Erythroblast (primary cell): ENCODE results near the gene SH3RF1.
"Not testable (repeated sequence)": the region's sequence is repeated elsewhere in the genome, so short reads cannot be mapped to it uniquely, and the experiment has no call there.

Experiments used
- DNase-seq, 2 experiments: peaks; one replicate each; lab custom pipeline; 2025; lab: John Stamatoyannopoulos, UW
- GATA1 ChIP-seq: IDR thresholded peaks from 2 replicates; pipeline ENCODE4 v1.6.1; 2011; ENCODE audit warnings: low read depth, mild to moderate bottlenecking, control low read depth, low read length, moderate library complexity
- POLR2A ChIP-seq: IDR thresholded peaks from 2 replicates; pipeline ENCODE4 v1.6.1; 2011; ENCODE audit warnings: mild to moderate bottlenecking, low read length

Gene SH3RF1

DNA sequence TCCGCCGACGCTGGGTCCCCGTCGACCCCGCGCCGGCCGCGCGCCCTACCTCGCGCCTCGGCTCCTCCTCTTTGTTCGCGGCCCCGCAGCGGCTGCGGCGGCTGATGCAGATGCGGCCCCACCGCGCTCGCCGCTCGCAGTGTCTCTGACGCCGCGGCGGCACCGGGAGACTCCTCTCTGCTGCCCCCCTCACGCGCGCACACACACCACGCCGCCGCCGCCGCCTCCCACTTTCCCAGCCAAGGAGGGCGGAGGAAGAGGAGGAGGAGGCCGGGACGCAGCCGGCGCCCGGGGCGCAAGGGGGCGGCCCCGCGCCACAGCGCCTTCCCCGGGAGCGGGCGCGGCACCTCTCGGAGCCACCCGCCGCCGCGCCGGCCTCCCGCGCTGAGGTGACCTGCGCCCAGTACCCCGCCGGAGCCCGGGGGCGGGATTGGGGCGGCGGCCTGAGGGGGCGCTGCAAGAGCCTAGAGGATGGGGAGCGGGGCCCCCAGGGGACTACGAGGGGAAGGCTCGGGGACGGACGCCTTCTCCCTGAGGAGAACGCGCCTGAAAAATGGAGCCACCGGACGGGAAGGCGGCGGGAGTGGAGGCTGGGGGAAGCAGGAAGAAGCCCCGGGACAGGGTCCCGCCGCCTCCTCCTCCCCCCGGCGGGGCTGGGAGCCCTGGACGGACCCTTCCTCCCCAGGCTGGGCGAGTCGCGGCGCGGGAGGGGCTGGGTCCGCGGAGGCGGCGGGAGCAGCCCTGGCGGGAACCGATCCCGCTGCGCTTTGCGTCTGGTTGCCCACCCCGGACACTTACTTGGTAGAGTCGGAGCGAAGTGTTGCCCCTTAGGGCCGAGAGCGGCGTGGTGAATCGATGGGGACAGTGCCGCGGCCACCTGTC, at the start of gene SH3RF1:
SH3RF1 (minus strand) TSS at position 147 of the 882 bp plus-strand sequence. CDS start 1,744 bp downstream, outside the sequence.
- no peak for TF ChIP-seq POLR2A
- no peak for TF ChIP-seq GATA1
- peak; percentile 85 to 90 for DNase-seq

DNA sequence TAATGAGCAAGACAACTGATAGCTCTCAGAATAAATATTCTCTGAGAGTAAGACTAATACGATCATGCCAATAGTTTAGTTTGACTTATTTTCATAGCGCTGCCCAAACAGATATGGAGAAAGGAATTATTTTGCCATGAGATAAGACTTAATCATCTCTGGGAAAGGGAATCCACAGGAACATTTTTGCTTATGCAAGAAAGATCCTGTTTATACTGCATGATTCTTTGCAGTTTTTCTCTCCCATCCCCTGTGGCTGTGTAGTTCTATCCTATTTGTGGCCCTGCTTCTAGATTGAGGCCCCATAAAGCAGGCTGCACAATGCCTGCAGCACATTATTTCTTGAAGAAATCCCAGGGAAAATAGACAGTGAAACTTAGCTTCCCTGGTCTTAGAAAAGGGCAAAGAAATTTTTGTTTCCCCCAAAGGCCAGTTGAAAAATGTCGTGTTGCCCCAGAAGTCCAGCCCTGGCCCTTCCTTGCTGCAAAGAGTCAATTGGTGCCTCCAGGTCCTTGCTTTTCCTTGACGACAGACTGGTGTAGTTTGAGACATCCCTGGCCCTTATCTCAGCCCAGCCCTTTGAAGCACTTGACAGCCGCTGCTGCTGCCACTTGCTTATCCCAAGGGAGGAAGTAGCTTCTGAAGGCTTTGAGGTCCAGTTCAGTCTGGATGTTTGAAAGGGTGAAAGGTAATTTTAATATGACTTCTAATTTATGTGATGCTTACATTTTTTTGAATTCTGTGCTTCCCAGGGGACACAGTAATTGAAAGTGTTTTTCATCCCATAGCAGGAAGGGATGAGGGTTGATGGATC, 45.0 kb upstream of the SH3RF1 start:
- no peak for TF ChIP-seq GATA1
- no peak for TF ChIP-seq POLR2A
- DNase-seq: peak in 1 of 2 experiments; percentile 6

DNA sequence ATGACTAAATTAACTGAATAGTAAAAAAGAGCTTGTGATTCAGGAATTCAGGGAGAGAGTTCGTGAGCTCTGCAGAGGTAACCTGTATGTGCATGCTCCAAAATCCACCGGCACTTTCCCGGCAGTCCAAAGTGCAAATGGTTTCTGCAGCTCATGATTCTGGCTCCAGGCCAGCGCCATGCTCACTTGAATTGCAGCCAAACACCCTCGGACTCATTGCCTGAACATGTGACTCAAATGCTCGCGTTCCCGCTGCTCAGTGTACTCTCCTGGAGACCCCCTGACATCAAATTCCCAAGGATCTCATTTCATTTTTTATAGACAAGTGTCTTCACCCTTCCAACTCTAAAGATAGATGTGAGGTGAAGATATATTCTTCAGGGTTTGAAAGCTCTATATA, 44.1 kb upstream of the SH3RF1 start:
- no peak for DNase-seq
- TF ChIP-seq GATA1 (no peak), POLR2A (no peak)

DNA sequence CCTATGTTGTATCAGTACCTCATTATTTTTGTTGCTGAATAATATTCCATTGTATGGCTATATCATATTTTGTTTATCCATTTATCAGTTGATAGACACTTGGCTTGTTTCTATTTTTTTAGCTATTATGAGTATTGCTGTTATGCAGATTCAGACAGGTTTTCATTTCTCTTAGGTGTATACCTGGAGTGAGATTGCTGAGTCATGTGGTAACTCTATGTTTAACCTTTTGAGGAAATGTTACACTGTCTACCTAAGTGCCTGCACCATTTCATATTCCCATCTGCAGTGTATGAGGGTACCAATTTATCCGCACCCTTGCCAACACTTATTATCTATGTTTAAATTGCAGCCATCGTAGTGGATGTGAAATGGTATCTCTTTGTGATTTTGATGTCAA, 43.0 kb upstream of the SH3RF1 start:
- TF ChIP-seq GATA1 (no peak), POLR2A (no peak)
- DNase-seq: no peak

DNA sequence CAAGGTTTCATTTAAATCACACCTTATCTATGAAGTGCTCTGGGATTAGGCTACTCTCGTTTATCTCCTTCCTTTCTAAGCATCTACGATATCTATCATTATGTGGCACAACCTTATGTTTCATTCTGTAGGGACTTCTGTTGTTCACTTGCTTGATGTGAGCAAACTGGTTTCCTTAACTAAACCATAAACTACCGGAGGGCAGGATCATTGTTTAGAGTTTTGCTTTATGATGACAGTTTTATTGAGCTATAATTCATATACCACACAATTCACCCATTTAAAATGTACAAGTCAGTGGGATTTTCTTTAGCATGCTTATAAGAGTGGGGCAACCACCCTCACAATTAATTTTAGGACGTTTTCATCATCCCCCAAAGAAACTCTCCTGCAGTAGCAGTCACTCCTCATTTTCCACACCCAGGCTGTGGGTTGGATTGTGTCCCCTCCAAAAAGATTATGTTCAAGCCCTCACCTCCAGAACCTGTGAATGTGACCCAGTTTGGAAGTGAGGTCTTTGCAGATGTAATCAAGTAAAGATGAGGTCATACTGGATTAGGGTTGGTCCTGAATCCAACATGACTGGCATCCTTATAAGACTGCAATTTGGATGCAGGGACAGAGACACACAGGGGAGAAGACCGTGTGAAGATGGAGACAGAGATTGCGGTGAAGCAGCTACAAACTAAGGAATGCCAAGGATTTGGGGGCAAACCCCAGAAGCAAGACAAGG, 42.1 kb upstream of the SH3RF1 start:
- TF ChIP-seq GATA1 (no peak), POLR2A (no peak)
- no peak for DNase-seq

DNA sequence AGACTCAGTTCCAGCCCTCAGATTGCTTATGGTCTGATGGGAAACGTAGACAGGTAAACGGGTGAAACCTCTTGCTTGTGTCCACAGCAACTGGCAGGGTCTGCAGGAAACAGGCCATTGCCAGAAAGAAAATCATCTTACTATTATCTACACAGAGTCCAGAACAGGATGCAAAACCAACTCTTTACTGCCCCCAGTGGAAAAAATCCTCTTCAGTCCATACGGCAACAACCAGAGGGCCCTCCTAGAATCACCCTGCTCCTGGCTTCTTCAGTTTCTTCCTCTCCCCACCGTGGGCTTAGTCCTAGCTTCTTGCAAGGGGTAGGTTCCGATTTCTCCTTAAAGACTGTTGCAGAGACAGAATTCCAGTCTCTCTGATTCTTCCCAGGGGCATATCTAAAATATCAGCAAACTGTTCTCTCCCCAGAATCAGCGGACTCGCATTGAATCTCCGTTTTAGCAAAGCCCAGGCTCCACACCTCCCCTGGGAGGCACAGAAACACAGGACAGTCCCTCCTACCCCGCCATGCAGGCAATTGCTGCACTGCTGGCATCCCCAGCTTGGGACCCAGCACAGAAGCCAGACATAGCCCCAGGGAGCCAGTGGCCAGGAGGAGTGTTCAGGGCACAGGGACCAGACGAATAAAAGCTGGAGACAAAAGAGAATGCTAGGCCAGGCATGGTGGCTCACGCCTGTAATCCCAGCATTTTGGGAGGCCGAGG, 41.0 kb upstream of the SH3RF1 start:
- TF ChIP-seq GATA1: no peak
- TF ChIP-seq POLR2A: no peak
- peak; percentile 46 to 61 for DNase-seq

DNA sequence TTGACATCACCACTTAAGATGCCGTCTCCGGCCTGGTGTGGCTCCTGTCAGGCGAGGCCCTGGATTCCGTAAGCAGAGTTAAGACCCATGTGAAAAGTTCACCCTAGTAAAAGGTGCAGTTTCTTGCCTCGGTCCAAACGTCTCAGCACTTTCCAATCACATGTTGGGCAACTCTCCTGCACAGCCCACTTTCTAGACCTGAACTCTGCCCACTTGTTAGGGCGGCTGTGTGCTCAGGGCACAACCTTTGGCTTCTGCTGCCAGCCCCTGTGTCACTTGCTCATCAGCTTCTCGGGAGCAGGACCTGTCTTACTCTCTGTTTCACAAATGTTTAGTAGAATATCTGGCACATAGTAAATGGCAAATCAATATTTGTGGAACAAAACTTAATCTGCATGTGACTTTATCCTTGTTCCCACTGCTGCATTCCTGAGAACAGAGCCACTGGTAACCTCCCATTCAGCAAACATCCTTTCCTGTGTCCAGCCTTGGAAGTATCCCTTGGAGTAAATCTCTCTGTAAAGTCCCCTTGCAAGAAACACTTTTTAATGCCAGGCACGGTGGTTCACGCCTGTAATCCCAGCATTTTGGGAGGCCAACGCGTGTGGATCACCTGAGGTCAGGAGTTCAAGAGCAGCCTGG, 38.7 kb upstream of the SH3RF1 start:
- no peak for DNase-seq
- TF ChIP-seq GATA1 (no peak), POLR2A (no peak)

DNA sequence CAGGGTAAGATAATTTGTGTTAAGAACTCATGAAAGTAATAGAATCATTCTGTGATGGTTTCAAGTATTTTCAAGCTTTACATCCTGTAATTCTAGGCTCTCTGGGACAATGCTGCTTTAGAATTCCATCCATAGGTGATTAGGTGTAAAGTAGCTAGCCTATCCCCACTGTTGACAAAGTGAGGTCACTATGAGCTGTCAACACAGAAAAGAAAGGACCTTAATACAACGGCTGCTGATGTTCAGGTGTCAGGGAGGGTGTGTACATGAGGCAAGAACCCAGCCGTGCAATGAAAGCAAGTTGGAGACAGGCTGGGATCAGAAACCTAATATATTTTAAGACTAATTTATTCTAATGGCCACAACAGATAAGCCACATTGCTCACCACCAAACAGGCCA, 36.8 kb upstream of the SH3RF1 start:
- no peak for DNase-seq
- no peak for TF ChIP-seq POLR2A
- no peak for TF ChIP-seq GATA1

DNA sequence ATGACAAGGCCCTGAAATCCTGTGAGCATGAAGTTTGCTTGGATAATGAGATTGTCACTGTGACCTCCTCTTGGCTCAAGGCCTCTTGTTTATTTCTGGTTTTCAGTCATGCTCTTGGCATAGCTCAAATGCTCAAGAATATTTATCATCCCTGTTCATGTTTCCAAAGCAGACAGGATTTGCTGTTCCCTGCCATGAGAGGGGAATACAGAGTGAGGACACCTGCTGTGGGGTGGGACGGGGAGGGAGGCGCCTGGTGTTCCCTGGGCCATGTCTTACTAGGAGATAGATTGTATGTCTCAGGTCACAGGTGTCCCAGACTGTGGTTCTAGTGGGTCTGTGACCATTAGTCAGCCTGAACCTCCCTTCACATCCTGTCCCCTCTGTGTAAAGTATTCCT, 34.9 kb upstream of the SH3RF1 start:
- TF ChIP-seq GATA1 (no peak), POLR2A (no peak)
- DNase-seq: no peak

DNA sequence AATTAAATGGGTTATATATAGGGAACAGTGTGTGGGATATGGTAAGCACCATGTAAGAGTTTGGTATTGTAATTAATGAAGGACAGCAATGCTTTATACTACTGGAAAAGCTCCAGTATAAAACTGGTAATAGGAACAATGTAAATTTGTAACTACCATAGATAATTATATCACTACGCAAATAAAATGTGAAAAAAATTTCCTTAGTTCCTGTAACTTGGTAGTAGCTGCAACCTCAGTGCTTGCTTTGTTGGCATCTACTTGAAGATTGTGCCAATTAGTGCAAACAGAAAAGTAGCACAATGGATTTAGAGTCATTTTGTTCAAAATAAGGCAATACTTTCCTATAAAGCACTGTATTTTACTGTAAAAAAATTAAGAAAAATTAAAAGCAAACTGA, 34.4 kb upstream of the SH3RF1 start:
- TF ChIP-seq GATA1 (no peak), POLR2A (no peak)
- no peak for DNase-seq

DNA sequence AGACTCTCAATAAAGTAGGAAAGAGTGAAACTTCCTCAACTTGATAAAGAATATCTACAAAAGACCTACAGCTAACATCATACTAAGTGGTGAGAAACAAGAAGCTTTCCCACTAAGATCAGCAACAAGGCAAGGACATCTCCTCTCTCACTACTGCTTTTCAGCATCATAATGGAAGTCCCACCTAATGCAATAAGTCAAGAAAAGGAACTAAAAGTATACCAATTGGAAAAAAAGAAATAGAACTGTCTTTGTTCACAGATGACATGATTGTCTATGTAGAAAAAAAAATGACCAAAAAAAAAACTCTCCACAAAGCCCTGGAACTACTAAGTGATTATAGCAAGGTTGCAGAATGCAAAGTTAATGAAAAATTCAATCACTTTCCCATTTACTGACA, 25.1 kb upstream of the SH3RF1 start:
- DNase-seq: no peak
- TF ChIP-seq POLR2A: no peak
- no peak for TF ChIP-seq GATA1

DNA sequence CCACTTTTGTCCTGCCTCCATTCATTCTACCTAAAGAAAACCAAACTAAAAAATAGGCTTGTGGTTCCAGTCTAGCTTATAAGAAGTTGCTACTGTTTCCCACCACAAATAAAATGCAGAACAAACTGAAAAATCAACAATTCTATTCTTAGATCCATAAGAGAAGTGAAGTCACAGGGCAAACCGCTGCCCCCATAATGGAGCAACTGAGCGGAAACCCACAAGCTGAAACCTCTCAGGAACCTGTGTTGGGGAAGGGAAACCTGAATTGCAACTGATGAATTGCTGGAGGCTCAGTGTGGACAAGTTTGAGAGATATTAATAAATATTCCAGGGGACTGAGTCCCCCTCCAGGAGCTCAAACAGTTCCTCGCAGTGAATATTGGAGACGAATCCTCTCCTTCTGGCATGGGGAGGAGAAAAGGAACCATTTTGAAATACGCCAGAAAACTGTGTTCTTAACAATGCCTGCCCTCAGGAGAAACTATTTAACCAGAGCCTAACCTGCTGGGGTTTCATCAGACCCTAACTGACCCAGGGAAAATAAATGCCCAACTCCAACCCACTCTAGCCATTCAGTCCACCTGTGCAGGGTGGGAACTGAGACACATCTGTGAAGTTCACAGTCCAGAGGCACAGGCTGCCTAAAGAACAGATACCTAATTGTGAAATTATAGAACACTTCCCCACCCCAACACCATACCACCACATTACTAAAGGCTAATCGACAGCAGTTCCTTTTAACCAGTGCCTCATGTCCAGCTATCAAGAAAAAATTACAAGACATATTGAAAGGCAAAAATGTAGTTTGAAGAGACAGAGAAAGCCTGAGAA, 22.8 kb upstream of the SH3RF1 start:
- DNase-seq: no peak
- no peak for TF ChIP-seq POLR2A
- no peak for TF ChIP-seq GATA1

DNA sequence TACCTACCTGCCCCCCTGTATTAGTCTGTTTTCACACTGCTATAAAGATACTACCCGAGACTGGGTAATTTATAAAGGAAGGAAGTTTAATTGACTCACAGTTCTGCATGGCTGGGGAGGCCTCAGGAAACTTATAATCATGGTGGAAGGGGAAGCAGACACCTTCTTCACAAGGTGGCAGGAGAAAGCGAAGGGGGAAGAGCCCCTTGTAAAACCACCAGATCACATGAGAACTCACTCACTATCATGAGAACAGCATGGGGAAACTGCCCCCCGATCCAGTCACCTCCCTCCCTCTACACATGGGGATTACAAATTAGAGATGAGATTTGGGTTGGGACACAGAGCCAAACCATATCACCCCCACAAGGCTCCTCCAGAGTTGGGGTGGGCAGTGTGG, 17.2 kb upstream of the SH3RF1 start:
- DNase-seq: not testable (repeated sequence)
